Fibroblast of skin of scalp (primary cell): Measurements from ENCODE around the gene KLC4.
"Not testable (repeated sequence)": the region's sequence is repeated elsewhere in the genome, so short reads cannot be mapped to it uniquely, and the experiment has no call there.

Experiments used
- DNase-seq: peaks from one replicate; pipeline ENCODE4 v3.0.0-alpha.2; 2013

The KLC4 gene

GRCh38 chr6:43093436-43094289 lies 34.2 kb downstream of the KLC4 start:
- DNase-seq: peak; percentile 82

DNA sequence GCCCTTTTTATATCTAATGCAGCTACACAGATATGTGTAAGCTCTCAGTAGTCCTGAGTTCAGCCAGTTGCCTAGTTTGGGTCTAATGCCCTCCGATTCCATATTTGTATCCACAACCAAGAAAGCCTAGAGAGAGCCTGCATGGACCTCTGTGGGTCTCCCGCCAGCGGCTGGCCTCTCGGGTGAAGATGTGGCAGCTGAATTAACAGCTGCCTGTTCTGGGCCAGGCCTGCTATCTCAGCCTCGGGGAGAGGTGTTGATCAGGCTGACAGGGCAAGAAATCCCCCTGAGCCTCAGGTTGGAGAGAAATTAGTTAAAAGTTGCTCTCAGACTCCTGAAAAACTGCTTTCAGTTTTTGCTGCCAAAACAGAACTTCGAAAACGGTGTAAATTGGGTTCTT lies 36.5 kb downstream of the KLC4 start:
- no peak for DNase-seq

DNA sequence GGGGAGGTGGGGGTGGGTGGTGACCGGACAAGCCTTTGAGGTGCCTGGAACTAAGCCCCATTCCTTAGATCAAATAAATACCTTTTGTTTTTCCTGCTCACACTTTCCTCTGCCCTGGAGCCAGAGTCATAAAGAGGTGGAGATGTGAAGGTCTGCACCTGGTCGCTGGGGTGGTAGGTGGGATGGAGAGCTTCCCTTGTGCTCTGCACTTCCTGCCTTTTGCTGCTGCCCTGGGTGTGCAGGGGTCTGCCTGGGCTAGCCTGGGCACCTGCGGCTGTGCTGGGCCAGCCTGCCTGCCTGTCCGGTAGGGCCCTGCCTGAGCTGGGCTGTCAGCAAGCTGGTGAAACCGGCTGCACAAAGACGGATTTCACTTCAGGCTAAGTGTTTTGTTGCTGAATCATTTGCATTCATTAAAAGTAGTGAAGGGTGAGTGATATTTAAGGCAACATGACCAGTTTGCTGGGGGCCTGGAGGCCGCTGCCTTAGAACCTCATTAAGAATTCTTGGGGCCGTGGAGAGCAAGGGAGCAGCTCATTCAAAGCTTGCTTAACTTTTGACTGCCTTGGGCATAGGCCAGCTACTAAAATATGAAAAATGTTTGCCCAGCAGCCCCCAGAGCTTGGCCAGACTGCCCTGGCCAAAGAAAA lies 37.1 kb downstream of the KLC4 start:
- DNase-seq: peak; percentile 93

GRCh38 chr6:43097098-43097489 lies 37.7 kb downstream of the KLC4 start:
- DNase-seq: no peak

DNA sequence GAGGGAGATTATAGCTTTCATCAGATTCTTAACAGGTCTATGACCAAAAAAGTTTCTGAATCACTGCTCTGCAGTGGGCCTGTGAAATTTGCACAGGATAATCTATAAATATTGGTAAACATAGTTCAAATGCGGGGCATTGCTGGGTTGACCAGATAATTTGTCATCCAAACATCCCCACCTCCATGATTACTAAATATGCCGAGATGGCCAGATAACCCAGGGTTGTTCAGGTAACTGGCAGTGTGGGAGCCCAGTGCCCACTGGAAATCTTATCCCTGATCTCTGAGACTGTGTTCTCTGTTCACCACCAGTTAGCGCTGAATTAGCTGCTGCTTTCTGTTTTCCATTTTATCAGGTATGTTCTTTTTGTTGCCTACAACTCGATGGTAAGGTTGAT lies 38.1 kb downstream of the KLC4 start:
- no peak for DNase-seq

- DNase-seq: no peak
Observed at GRCh38 chr6:43101497-43101896, 42.1 kb downstream of the KLC4 start.

DNA sequence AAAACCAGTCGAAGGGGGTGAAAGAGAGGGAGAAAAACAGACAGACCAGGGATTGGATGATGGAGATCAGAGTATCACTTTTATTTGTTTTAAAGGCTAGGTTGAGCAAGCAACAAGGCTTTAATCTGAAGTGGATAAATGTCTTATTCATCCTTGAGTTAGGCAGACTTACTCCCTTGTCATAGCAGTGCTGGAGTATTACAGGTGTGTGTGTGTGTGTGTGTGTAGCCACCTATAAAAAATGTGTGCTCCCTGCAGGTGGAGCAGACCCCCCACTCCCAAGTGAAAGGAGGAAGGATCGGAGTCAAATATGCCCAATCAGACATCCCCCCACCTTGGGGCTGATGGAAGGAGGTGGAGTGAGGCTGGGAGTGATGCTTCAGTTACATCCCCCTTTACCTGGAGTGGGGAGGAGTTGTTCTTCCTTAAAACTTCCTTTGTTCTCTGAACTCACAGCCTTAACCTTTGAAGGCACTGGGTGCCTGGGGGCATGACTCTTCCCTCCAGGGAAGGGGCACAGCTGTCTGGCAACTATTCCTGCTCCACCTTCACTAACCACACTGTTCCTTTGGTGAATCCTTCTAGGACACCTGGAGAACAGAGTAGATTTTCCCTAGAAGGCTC lies 43.9 kb downstream of the KLC4 start:
- DNase-seq: no peak

DNA sequence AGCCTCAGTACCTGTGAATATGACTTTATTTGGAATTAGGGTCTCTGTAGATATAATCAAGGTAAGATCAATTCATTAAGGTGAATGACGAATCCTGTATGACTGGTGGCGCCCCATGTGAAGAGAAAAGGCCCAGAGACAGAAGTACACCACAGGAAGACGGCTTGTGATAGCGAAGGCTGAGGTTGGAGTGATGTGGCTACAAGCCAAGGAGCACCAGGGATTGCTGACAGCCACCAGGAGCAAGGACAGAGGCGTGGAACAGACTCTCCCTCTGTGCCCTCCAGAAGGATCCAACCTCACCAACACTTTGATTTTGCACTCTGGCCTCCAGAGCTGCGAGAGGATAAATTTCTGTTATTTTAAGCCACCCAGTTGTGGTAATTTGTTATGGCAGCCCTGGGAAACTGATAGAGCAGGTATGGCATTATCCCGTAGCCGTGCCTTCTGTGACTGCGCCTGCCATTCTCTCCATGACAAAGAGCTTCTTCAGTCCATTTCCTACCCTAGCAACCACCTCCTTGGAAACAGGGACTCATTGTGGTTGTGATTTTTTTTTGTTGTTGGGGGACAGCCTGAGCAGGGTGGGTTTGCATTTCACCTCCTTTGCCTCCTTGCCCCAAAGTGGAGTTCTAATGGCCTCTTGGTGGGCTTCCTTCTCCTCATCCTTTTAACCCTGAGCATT lies 46.2 kb downstream of the KLC4 start:
- DNase-seq: no peak

DNA sequence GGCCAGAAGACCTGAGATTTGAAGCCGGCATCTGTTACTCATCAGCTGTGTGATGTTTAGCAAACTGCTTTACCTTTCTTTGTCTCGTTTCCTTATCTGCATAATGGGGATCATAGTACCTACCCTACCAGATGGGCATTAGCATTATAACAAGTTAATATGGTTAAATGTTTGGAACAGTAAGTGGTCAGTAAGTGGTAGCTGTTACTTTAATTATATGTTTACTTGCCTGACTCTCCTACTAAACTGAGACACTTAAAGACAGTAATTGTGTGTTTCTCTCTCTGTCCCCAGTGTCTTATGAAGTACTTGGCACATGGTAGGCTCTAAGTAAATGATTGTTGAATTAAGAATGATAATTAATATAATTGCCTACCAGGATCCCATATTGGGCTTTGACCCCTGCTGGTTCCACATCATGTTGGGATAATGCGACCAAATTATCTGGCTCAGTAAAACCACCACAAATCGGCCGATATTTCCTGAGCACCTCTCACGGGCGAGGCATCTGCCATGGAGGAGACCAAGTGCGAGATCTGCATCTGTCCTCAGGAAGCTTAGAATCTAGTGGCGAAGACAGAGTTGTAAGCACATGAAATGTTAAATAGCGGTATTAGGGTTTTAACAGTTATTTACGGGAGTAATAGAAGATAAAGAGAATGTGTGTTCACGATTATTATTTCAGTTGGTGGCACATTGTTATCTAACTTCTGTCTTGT lies 48.1 kb downstream of the KLC4 start:
- no peak for DNase-seq

DNA sequence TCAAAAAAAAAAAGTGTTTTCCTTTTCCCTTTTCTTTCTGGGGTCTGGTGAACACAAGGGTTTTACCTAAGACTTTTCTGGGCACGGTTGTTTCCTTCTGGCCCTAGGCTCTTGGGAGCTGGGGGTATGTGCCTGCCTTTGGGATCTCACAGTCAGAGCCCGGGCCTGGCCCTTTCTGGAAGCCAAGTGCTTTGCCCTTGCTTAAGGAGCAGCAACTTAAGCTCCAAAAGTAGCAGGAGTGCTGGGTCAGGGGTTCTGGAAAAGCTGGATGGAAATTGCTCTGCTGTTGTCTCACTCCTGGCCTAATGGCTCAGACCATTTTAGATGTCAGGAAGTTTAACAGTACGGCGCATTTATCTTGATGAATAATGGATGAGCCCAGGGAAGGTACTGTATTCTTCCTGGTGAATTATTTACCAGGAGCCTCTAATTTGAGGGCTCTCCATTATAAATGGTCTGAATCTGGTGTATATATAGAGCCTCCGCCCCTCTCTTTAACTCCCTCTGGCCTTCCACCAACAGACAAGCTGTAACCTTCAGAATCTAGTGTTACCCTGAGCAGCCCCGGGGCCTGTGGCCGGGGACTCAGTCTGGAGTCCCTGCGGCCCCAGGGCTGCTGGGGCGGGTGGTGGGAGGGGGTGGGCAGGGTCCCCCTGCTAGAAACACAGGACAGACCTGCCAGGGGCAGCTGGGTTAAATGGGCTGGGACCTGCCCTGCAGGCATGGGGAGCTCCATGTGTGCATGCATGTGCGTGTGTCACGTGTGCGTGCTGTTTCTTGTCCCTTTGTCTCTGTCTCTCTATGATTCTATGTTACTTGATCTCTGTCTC lies 54.2 kb downstream of the KLC4 start:
- peak; percentile 52 for DNase-seq

GRCh38 chr6:43115365-43115764 lies 55.9 kb downstream of the KLC4 start:
- DNase-seq: no peak

DNA sequence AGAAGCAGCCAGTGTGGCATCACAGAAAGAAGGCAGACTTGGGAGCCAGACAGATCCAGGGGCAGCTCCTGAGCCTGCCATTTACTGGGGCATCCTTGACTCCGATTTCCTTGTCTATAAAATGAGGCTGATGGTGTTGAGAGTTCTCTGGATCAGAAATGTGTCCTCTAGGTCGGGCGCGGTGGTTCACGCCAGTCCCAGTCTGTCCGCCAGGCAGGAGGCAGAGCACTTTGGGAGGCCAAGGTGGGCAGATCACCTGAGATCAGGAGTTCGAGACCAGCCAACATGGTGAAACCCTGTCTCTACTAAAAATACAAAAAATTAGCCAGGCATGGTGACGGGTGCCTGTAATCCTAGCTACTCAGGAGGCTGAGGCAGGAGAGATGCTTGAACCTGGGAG lies 58.0 kb downstream of the KLC4 start:
- not testable (repeated sequence) for DNase-seq

DNA sequence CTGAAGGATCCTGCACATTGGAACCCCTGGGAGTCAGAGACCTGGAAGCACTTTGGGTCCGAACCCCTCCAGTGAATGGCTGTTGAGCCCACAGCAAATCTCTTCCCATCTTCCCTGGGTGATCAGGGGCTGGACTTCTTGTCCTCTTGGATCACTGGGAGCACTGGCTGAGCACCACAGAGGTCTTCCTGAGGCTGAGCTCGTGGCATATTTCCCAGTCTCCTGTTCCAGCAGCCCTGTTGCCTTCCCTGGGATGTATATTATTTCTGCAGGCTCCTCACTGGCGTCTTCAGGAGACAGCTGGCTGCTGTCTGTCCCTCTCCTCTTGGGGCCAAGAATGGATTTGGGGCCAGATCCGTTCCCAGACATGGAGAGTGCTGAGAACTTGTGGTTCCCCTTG lies 60.1 kb downstream of the KLC4 start:
- no peak for DNase-seq

DNA sequence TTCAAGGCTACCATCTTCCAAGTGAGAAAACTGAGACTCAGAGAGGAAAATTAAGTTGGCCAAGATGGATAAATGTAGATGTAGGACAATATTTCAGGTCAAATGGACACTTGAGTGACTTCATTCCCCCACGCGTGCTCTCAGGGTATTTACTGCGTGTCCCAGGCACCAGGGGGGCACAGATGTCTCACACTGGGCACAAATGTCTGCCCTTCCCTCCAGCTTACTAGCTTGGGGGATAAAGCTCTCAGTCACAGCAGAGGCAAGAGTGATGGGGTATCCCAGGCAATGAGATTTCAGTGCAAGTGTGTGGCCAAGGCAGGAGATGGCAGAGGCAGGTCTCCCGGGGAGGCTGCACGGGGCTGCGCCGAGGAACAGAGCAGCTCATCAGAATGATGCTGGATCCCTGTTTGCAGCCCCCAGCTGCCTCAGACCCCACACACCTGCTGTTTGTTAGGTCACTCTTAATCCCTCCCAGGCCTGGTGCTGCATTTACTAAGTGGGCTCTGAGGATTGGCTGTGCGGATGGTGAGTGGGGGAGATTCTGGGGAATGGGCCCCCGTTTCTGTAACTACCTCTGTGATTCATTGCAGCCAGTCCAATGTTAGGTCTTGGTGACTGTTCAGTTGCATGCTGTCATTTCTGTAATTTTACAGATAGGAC lies 60.8 kb downstream of the KLC4 start:
- no peak for DNase-seq

DNA sequence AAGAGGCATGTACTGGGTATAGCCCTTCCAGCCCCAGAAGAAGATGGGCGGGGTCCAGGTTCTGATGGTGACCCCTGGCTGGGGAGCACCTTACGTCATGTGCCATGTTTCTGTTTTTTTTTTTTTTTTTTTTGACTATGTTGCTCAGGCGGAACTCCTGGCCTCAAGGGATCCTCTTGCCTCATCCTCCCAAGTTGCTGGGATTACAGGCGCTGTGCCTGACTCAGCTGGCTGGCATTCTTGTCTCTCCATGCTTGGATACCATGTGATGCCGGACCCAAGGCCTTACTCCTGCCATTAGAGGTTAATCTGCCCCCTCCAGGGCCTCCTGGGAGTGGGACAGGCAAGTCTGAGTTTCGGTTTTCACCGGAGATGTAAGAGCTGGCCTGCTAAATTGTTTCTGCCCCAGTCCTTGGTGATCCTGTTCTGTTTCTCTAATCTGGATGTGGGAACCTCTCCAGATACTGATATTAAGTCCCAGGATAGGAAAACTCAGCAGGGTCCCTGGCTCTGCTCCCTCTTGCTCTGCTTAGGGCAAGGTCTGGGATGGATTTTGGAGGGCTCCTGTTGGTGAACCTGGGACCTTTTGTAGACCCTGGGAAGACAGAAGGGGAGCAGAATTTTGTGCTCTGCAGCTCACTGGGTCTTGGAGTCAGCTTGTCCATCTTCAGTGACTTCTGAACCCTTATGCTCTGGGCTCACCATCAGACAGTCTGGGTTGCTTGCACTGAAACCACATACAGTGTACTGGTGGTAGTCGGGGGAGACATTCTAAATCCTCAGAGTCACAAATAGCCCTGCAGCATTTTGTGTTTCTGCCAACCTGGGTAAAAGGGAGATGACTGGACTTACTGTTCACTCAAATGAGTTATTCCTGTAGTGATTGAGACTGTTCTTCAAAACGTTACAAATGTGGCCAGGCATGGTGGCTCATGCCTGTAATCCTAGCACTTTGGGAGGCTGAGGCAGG lies 61.8 kb downstream of the KLC4 start:
- DNase-seq: peak; percentile 99

GRCh38 chr6:43122146-43122545 lies 62.7 kb downstream of the KLC4 start:
- no peak for DNase-seq

DNA sequence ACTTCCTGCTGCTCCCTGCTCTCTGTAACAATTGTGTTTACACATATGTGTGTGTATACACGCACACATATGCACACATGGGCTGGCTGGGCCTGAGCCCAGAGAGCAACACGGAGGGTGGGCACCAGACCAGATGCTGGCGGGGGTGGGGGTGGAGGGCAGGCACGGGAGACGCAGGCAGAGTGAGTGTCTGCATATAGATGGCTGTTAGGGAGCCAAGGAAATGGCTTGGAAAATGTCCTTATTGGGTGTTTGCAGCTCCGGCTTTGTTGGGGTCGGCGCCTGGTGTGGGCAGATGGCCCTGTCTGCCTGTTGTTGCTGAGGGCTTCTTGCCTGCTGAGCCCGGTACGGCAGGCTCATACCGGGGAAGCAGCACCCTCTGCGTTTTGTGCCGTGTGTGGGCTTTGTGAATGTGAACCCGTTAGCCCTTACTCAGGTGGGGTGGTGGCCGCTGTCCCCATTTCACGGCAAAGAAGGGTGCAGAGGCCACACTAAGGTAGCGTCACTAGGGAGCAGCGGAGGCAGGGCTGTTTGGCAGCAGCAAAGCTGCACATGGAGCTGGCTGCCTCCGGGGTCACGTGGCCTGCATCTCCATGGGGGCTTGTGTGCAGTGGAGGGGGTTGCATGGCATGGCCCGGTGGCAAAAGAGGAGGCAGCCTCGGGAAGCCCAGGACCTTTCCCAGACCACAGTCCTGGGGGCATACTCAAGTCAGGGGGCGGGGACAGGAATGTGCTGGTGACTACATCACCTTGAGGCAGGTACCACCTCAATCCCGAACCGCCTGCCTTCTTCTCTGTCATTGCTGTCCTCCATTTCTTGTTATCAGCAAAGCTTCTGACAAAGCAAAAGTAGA lies 64.3 kb downstream of the KLC4 start:
- peak; percentile 48 for DNase-seq

DNA sequence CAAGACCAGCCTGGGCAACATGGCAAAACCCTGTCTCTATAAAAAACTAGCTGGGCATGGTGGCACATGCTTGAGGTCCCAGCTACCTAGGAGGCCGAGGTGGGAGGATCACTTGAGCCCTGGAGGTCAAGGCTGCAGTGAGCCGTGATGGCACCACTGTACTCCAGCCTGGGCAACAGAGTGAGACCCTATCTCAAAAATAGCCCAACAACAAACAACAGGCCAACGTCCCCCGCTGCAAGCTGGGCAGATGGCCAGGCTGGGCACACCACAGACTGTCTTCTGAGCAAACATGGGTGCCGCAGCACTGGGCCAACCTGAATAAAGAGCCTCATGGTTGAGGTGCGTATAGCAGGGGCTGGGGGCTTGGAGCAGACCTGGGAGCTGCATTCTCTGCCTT lies 65.0 kb downstream of the KLC4 start:
- no peak for DNase-seq
